ENCODE data around the gene RAN.
A peak's percentile ranks its signal among the peaks of the same experiment; 100 is the strongest.
"Not testable (repeated sequence)": the region's sequence is repeated elsewhere in the genome, so short reads cannot be mapped to it uniquely, and the experiment has no call there.

The RAN gene

DNA sequence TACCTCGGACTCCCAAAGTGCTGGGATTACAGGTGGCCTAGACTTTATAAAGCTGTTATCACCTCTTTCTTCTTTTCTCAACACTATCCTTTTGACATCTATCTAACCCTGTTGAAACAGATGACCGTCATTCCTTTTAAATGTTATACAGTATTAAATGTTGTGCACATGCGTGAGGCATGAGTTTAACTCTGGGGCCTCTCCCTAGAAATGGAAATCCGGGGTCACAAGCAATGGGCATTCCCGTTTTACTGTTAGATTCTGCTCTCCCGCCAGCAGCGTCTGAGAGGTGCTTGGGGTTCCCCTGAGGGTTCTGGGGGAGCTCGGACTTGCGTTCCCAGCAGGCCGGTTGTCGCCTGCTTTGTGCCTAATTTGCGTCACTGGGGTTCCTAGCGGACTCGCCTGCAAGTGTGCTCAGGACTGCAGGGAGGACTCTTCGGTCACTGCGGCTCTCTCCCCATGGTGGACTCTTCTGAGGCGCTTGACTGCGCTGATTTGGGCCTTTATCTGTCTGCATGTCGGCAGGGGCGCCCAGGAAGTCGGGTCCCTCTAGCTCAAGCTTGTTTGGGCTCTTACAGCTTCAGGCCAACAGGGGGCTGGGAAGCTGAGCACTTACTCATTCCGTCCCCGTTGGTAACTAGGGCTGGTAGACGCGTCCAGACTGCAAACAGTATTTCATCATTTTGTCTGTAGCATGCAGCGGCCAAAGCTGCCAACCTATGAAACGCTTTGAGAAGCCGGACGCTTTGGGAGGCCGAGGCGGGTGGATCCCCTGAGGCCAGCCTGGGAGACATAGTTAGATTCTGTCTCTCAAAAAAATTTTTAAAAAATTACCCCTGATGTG lies 1.2 kb upstream of the RAN start:
- peak; percentile 80 for ATAC-seq
- H3K27ac Mint-ChIP-seq, result peak overlapping the region; percentile 94
- peaks cover 48% of the 10 kb centered on the region for H3K4me1 Mint-ChIP-seq

DNA sequence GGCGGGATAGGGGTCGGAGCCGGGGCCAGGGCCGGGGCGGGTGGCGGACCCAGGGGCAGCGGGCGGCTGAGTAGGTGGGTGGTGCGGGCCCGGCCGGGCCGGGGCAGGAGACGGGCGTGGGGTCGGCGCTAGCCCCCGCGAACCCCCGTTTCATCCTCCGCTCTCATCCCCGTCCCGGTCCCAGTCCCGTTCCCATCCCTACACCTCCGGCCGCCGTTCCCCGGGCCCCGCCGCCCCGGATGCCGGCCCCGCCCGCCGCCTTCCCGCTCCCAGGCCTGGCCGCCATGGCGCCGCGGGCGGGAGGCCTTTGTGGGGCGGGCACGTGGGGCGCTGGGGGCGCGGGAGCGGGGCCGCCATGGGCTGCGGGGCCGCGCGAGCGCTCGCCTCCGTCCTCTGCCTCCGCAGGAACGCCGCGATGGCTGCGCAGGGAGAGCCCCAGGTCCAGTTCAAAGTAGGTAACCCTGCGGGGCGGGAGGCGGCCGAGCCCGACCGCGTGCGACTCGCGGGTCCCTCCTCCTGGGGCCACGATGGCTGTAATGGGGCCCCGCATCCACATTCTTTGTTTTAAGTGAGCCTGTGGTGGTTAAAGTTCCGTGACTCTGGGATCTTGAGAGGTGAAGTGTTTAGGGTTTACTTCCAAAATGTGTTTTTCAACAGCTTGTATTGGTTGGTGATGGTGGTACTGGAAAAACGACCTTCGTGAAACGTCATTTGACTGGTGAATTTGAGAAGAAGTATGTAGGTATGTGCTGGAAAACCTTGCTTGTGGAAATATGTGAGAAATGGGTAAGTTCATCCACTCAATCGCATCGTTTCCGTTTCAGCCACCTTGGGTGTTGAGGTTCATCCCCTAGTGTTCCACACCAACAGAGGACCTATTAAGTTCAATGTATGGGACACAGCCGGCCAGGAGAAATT lies 572 bp downstream of the RAN start:
- Mint-ChIP-seq H3K27me3 (no peaks in the 10 kb centered on the region), H3K9me3 (no peaks in the 10 kb centered on the region), H3K27ac (peak overlapping the region; percentile 94), H3K4me3 (peak overlapping the region; percentile 80), H3K4me1 (peaks cover 60% of the 10 kb centered on the region), H3K36me3 (peaks cover 51% of the 10 kb centered on the region)
- peak; percentile 76 for ATAC-seq

More for the DNA sequence above, 1.2 kb upstream of the RAN start:
- peaks cover 33% of the 10 kb centered on the region for H3K36me3 Mint-ChIP-seq
- H3K9me3 Mint-ChIP-seq, result no peaks in the 10 kb centered on the region
- no peaks in the 10 kb centered on the region for H3K27me3 Mint-ChIP-seq
- H3K4me3 Mint-ChIP-seq, result peak overlapping the region; percentile 92

DNA sequence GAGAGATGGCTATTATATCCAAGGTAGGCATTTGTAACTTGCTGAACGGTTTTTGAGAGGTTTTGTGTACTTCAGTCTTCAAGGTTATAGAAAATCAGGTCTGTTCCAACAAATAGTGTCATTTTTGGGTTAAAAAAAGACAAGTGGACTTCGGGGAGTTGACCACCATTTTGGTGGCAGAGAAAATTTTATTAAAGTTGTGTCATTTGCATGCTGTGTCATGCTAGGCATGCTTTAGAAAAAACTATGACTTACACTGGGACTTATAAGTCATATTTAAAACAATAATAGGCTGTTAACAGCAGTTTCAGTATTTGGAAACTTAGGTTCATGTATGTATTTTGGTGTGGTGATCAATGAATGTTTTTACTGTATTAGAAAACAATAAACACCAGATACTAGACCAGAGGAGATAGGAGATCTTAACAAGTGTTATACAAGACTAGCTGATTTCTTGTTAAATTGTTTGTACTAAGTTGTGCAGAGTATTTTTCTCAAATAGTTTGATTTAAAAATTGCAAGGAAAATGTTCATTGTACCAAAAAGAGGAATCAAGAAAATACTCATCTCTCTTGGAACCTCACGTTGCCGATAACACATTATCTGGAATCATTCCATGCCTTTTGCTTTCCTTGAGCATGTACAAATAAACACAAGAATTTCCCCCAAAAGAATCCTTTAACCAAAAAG lies 1.4 kb downstream of the RAN start:
- H3K36me3 Mint-ChIP-seq, result peaks cover 54% of the 10 kb centered on the region

DNA sequence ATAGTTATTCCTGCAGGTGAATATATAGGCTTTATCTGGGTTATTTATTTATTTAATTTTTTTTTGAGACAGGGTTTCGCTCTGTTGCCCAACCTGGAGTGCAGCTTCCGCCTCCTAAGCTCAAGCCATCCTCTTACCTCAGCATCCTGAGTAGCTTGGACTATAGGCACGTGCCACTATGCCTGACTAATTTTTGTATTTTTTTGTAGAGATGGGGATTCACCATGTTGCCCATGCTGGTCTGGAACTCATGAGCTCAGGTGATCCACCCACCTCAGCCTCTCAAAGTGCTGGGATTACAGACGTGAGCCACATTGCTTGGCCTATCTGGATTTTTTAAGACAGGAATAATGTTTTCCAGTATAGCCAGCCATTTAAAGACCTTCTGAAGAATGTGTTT lies 2.0 kb downstream of the RAN start:
- peaks cover 72% of the 10 kb centered on the region for H3K4me1 Mint-ChIP-seq
- H3K27me3 Mint-ChIP-seq, result no peaks in the 10 kb centered on the region
- ATAC-seq, result no peak
- no peaks in the 10 kb centered on the region for H3K9me3 Mint-ChIP-seq
- H3K27ac Mint-ChIP-seq, result peak overlapping the region; percentile 94
- H3K4me3 Mint-ChIP-seq, result peak overlapping the region; percentile 80
- H3K36me3 Mint-ChIP-seq, result peaks cover 54% of the 10 kb centered on the region

More for the DNA sequence above, 1.4 kb downstream of the RAN start:
- peak overlapping the region; percentile 80 for H3K4me3 Mint-ChIP-seq
- no peaks in the 10 kb centered on the region for H3K27me3 Mint-ChIP-seq
- H3K4me1 Mint-ChIP-seq, result peaks cover 66% of the 10 kb centered on the region
- no peaks in the 10 kb centered on the region for H3K9me3 Mint-ChIP-seq
- ATAC-seq, result no peak
- H3K27ac Mint-ChIP-seq, result peak overlapping the region; percentile 94

- H3K36me3 Mint-ChIP-seq, result peaks cover 54% of the 10 kb centered on the region
- H3K27ac Mint-ChIP-seq, result no peak overlapping the region
- peaks cover 80% of the 10 kb centered on the region for H3K4me1 Mint-ChIP-seq
- ATAC-seq, result no peak
- H3K27me3 Mint-ChIP-seq, result no peaks in the 10 kb centered on the region
- peak overlapping the region; percentile 80 for H3K4me3 Mint-ChIP-seq
- no peaks in the 10 kb centered on the region for H3K9me3 Mint-ChIP-seq
These were observed 2.8 kb downstream of the RAN start for GRCh38 chr12:130874696-130875095.

DNA sequence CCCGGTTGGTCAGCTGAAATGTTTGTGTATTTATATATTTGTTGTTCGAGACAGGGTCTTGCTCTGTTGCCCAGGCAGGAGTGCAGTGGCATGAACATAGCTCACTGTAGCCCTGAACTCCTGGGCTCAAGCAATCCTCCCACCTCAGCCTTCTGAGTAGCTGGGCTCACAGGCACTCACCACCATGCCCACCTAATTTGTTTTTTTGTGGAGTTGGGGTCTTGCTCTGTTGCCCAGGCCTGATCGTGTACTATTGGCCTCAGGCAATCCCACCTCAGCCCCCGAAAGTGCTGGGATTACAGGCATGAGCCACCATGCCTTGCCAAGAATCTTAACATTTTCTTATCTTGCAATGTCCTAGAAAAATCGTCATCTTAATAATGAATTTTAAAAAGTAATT lies 3.3 kb downstream of the RAN start:
- Mint-ChIP-seq H3K27ac (no peak overlapping the region), H3K4me3 (peak overlapping the region; percentile 18), H3K36me3 (peaks cover 54% of the 10 kb centered on the region), H3K9me3 (no peaks in the 10 kb centered on the region), H3K4me1 (peaks cover 84% of the 10 kb centered on the region), H3K27me3 (no peaks in the 10 kb centered on the region)
- ATAC-seq, result no peak

- ATAC-seq, H3K27ac Mint-ChIP-seq, H3K27me3 Mint-ChIP-seq, H3K4me3 Mint-ChIP-seq, H3K9me3 Mint-ChIP-seq: not testable (repeated sequence)
- Mint-ChIP-seq H3K4me1 (peaks cover 84% of the 10 kb centered on the region), H3K36me3 (peaks cover 54% of the 10 kb centered on the region)
These were observed 3.8 kb downstream of the RAN start for GRCh38 chr12:130875708-130876107.

- Mint-ChIP-seq H3K4me3 (no peak overlapping the region), H3K27ac (peak overlapping the region; percentile 53), H3K27me3 (no peaks in the 10 kb centered on the region), H3K4me1 (peaks cover 84% of the 10 kb centered on the region), H3K9me3 (no peaks in the 10 kb centered on the region), H3K36me3 (peaks cover 54% of the 10 kb centered on the region)
- ATAC-seq, result no peak
These were observed 4.4 kb downstream of the RAN start for GRCh38 chr12:130876297-130876696.

DNA sequence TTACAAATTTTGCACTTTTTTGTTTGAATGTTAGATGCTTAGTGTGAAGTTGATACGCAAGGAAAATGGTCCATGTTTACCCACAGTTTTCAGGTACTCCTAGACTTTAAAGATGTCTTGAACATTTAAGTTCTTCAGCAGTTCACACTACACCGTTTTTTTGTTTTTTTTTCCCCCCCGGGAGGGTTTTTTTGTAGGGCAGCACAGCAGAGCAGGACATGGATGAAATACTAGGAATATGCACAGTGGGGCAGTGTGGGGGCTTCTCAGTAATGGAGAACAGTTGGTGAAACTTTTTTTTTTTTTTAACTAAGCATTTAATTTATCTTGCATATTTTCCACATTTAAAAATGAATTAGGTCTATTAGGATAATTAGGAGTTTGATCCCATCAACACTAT lies 4.9 kb downstream of the RAN start:
- no peak for ATAC-seq
- Mint-ChIP-seq H3K27ac (peak overlapping the region; percentile 53), H3K27me3 (no peaks in the 10 kb centered on the region), H3K9me3 (no peaks in the 10 kb centered on the region), H3K4me3 (no peak overlapping the region), H3K36me3 (peaks cover 54% of the 10 kb centered on the region), H3K4me1 (peaks cover 83% of the 10 kb centered on the region)

- no peak for ATAC-seq
- peaks cover 83% of the 10 kb centered on the region for H3K4me1 Mint-ChIP-seq
- no peaks in the 10 kb centered on the region for H3K9me3 Mint-ChIP-seq
- H3K36me3 Mint-ChIP-seq, result peaks cover 54% of the 10 kb centered on the region
- H3K27me3 Mint-ChIP-seq, result no peaks in the 10 kb centered on the region
- no peak overlapping the region for H3K4me3 Mint-ChIP-seq
- H3K27ac Mint-ChIP-seq, result no peak overlapping the region
These were observed 5.5 kb downstream of the RAN start for GRCh38 chr12:130877333-130877732.

- peak overlapping the region; percentile 91 for H3K4me3 Mint-ChIP-seq
- no peak for ATAC-seq
- no peaks in the 10 kb centered on the region for H3K9me3 Mint-ChIP-seq
- peaks cover 71% of the 10 kb centered on the region for H3K4me1 Mint-ChIP-seq
- peak overlapping the region; percentile 96 for H3K27ac Mint-ChIP-seq
- H3K36me3 Mint-ChIP-seq, result peaks cover 54% of the 10 kb centered on the region
- H3K27me3 Mint-ChIP-seq, result no peaks in the 10 kb centered on the region
These were observed 6.6 kb downstream of the RAN start for GRCh38 chr12:130878193-130879185.

- peak; percentile 90 for ATAC-seq
- H3K27ac Mint-ChIP-seq, result peak overlapping the region; percentile 96
- peaks cover 47% of the 10 kb centered on the region for H3K36me3 Mint-ChIP-seq
- no peaks in the 10 kb centered on the region for H3K27me3 Mint-ChIP-seq
- H3K4me3 Mint-ChIP-seq, result peak overlapping the region; percentile 91
- H3K9me3 Mint-ChIP-seq, result no peaks in the 10 kb centered on the region
- peaks cover 63% of the 10 kb centered on the region for H3K4me1 Mint-ChIP-seq
These were observed 7.4 kb downstream of the RAN start for GRCh38 chr12:130879212-130879686.

- Mint-ChIP-seq H3K4me3 (peak overlapping the region; percentile 91), H3K4me1 (peaks cover 57% of the 10 kb centered on the region), H3K27ac (peak overlapping the region; percentile 96), H3K27me3 (no peaks in the 10 kb centered on the region), H3K9me3 (no peaks in the 10 kb centered on the region), H3K36me3 (peaks cover 40% of the 10 kb centered on the region)
- peak; percentile 13 for ATAC-seq
These were observed 8.0 kb downstream of the RAN start for GRCh38 chr12:130879781-130880389.
